Pancreas (tissue), 10 donors: ENCODE results near the gene CEP131. TPM values are rescaled to one million over a fixed set of nuclear protein-coding genes. Genes with fewer than 3 reads are reported as not detected.

Source experiments
- ATAC-seq, 4 donors: fragments of 200-7000 bp; cut with Tn5 transposase; one replicate each; pipeline versions ENCODE4 v1.8.0 to v1.9.1; 2020; ENCODE audit warnings: mild to moderate bottlenecking in 4 of 4, moderate library complexity in 4 of 4
- DNase-seq, 6 donors: peaks; one replicate each; pipeline ENCODE4 v3.0.0-alpha.2; 2020
- FAIRE-seq: peaks from 2 replicates; lab custom pipeline; 2012; peaks lifted over from hg19 to GRCh38; lab: Jason Lieb, UNC
- H3K27ac ChIP-seq, 4 donors: fragments of 200-600 bp; sonication (generic); 1 replicate in 3 of 4; 2 replicates in 1 of 4; pipeline versions ENCODE4 v1.5.0 to v1.8.0; 2020
- H3K27me3 ChIP-seq, 4 donors: fragments of 200-600 bp; one replicate each; pipeline ENCODE4 v1.8.0; 2021
- H3K36me3 ChIP-seq, 3 donors: fragments of 200-600 bp; sonication (generic) in 1 of 3; one replicate each; pipeline versions ENCODE4 v1.5.0 to v1.8.0; 2020 to 2021
- H3K4me1 ChIP-seq, 3 donors: fragments of 200-600 bp; one replicate each; pipeline ENCODE4 v1.8.0; 2021
- H3K4me3 ChIP-seq, 4 donors: fragments of 200-600 bp; sonication (generic) in 2 of 4; one replicate each; pipeline versions ENCODE4 v1.5.0 to v1.8.0; 2020 to 2021
- H3K9me3 ChIP-seq, 4 donors: fragments of 200-600 bp; one replicate each; pipeline ENCODE4 v1.8.0; 2021
- WGBS, 2 donors: extraction: QIAGEN DNeasy Blood & Tissue Kit; methylation state at CpG; one replicate each; pipeline ENCODE4 v1.1.7; 2013; 5-methylcytosine and 5-hydroxymethylcytosine counted together
- intact Hi-C, 3 donors: fragments of 100-400 bp; cut with DNase I; formaldehyde crosslinking; loops; one replicate each; pipeline versions ENCODE4 v1.11.1 to v1.14.2; 2022
- polyA plus RNA-seq, 2 donors: library from polyadenylated mRNA; stranded (reverse); fragments of 200-250 nt; gene quantifications; one replicate each; pipeline ENCODE4 v1.2.3, GENCODE V29; 2013
- total RNA-seq, 6 donors: library from RNA; stranded (reverse); fragmentation: NEBNext Ultra II Directional in 4 of 6; extraction: Animal tissue kit (Norgen Biotek cat#: 25700) in 4 of 6; gene quantifications; one replicate each; pipeline versions ENCODE4 v1.2.1 to v1.2.4, GENCODE V29; 2021 to 2023
- TF ChIP-seq, protein P1 (sequence below), 4 donors: fragments of 200-600 bp; sonication (generic) in 3 of 4; IDR thresholded peaks; one replicate each; pipeline versions ENCODE4 v1.5.0 to v1.8.0; 2021; ENCODE audit warnings: antibody characterized with exemption in 4 of 4
- donor health status: healthy with polysubstance abuse.
- donor health status: DM: no; HTN: no; CAD: no; lungs with moderate emphysema.
- donor health status: DM: no; HTN: no; CAD: no.
- donor health status: control.
- donor health status: control.
- donor health status: Bipolar disorder and iron deficiency.
- donor health status: DM: yes; HTN: yes; CAD: no.
- donor health status: DM: no; HTN: no; CAD: no.
- donor health status: DM: no; HTN: no; CAD: no.
- donor health status: DM: yes; HTN: yes; CAD: no.

The CEP131 gene
- total and polyA plus RNA-seq, 8 donors: 3.4 to 22.8 (median 4.6) TPM

DNA sequence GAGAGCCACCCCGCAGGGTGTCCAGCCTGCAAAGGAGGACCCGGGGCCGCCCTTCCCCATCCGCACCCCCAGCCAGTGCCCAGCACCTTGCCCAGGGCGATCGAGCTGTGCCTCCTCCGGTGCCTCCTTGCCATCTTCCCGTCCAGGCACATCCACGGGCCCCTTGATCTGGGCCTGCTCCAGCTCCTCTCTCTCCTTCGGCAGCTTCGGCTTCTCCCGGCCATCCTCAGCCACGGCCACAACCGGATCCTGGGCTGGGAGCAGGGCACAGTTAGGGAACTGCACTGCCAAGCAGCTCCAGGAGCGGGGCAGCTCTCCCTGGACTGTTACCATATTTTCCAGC, 30.2 kb upstream of the CEP131 start:
- FAIRE-seq (no peak), ATAC-seq (no peak), DNase-seq (peak in 2 of 6 donors; percentile 35 to 73)
- 76% methylated on average over 14 to 15 of the region's 15 CpGs for WGBS, 2 donors
- no peak overlapping the region for H3K27ac ChIP-seq
- H3K4me3 ChIP-seq: no peak overlapping the region
- no peaks in the 10 kb centered on the region for H3K4me1 ChIP-seq
- peaks cover 3 to 35% (median 8%) of the 10 kb centered on the region in 3 donors for H3K36me3 ChIP-seq
- H3K9me3 ChIP-seq: no peaks in the 10 kb centered on the region
- TF ChIP-seq, protein P1, sequence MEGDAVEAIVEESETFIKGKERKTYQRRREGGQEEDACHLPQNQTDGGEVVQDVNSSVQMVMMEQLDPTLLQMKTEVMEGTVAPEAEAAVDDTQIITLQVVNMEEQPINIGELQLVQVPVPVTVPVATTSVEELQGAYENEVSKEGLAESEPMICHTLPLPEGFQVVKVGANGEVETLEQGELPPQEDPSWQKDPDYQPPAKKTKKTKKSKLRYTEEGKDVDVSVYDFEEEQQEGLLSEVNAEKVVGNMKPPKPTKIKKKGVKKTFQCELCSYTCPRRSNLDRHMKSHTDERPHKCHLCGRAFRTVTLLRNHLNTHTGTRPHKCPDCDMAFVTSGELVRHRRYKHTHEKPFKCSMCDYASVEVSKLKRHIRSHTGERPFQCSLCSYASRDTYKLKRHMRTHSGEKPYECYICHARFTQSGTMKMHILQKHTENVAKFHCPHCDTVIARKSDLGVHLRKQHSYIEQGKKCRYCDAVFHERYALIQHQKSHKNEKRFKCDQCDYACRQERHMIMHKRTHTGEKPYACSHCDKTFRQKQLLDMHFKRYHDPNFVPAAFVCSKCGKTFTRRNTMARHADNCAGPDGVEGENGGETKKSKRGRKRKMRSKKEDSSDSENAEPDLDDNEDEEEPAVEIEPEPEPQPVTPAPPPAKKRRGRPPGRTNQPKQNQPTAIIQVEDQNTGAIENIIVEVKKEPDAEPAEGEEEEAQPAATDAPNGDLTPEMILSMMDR (IDR thresholded peaks at IDR 0.05): no peak
- no peaks in the 10 kb centered on the region for H3K27me3 ChIP-seq
- intact Hi-C loops: loop anchor here in 2 of 3 donors (10.0 kb wide), 2 partner anchors 232 to 352 kb away; no protein-coding TSS in a partner anchor

DNA sequence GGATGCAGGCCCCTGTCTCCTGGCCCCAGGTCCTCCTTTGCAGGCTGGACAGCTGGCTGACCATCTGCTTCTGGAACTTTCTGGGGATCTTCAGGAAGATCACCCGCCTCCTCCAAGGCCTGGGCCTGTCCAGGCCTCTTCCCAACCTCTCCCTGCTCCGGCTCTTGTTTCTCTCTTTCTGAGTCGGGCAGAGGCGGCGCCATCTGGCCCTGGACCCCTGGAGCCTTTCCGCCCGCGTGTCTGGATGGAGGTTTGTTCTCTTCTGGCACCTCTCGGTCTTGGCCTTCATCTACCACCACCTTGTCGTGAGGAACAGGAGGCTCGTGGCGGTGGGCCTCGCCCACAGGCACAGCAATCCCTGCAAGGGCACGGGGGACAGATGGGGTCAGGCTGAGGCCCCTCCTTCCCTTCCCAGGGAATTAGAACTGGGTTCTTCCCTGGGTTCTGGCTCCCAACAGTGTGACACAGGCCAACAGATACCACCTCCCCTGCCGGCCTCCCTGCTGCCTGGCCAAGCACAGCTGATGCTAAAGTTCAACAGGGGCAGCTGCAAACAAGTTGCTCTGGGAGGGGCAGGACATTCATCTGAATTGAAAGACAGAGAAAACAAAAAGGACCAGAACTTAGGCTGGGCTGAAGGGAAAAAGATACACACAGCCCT, 29.7 kb upstream of the CEP131 start:
- 89 to 92% methylated on average over 14 to 15 of the region's 15 CpGs for WGBS, 2 donors
- intact Hi-C loops: loop anchor here in 2 of 3 donors (10.0 kb wide), 2 partner anchors 232 to 352 kb away; no protein-coding TSS in a partner anchor
- H3K9me3 ChIP-seq: no peaks in the 10 kb centered on the region
- FAIRE-seq (no peak), DNase-seq (peak in 2 of 6 donors; percentile 22 to 64), ATAC-seq (no peak)
- TF ChIP-seq, protein P1 (IDR thresholded peaks at IDR 0.05): no peak
- no peak overlapping the region for H3K27ac ChIP-seq
- H3K27me3 ChIP-seq: no peaks in the 10 kb centered on the region
- no peak overlapping the region for H3K4me3 ChIP-seq
- peaks cover 3 to 31% (median 8%) of the 10 kb centered on the region in 3 donors for H3K36me3 ChIP-seq
- no peaks in the 10 kb centered on the region for H3K4me1 ChIP-seq

GRCh38 chr17:81251709-81252301, 29.0 kb upstream of the CEP131 start:
- FAIRE-seq (no peak), DNase-seq (peak in 2 of 6 donors; percentile 34 to 57), ATAC-seq (peak in 2 of 4 donors; percentile 34 to 39)
- H3K4me3 ChIP-seq: no peak overlapping the region
- peaks cover 3 to 31% (median 8%) of the 10 kb centered on the region in 3 donors for H3K36me3 ChIP-seq
- TF ChIP-seq, protein P1 (IDR thresholded peaks at IDR 0.05): no peak
- H3K27me3 ChIP-seq: no peaks in the 10 kb centered on the region
- WGBS, 2 donors: 87% methylated on average over 28 to 29 of the region's 29 CpGs
- H3K27ac ChIP-seq: no peak overlapping the region
- intact Hi-C loops: loop anchor here in 2 of 3 donors (10.0 kb wide), 2 partner anchors 233 to 353 kb away; no protein-coding TSS in a partner anchor
- H3K4me1 ChIP-seq: no peaks in the 10 kb centered on the region
- no peaks in the 10 kb centered on the region for H3K9me3 ChIP-seq

GRCh38 chr17:81251094-81251708, 28.4 kb upstream of the CEP131 start:
- no peak overlapping the region for H3K27ac ChIP-seq
- H3K27me3 ChIP-seq: no peaks in the 10 kb centered on the region
- ATAC-seq (peak in 2 of 4 donors; percentile 9 to 18), FAIRE-seq (no peak), DNase-seq (peak in 2 of 6 donors; percentile 51 to 76)
- intact Hi-C loops: loop anchor here in 2 of 3 donors (10.0 kb wide), 2 partner anchors 234 to 354 kb away; no protein-coding TSS in a partner anchor
- peaks cover 3 to 31% (median 8%) of the 10 kb centered on the region in 3 donors for H3K36me3 ChIP-seq
- H3K9me3 ChIP-seq: no peaks in the 10 kb centered on the region
- no peak overlapping the region for H3K4me3 ChIP-seq
- TF ChIP-seq, protein P1 (IDR thresholded peaks at IDR 0.05): no peak
- WGBS, 2 donors: 80 to 82% methylated on average over 24 to 25 of the region's 25 CpGs
- H3K4me1 ChIP-seq: no peaks in the 10 kb centered on the region
